ENCODE results near the gene ZNF219.

Gene ZNF219

GRCh38 chr14:21090194-21090939 lies 8.1 kb downstream of the ZNF219 start:
- in situ Hi-C loops (cut with MboI; ENCODE audit: low pct_unique_long_range_greater_than_20kb, low sequenced_read_pairs): no loop called here
- DNase-seq: peak; percentile 41

- no peak for DNase-seq
- in situ Hi-C loops (cut with MboI; ENCODE audit: low pct_unique_long_range_greater_than_20kb, low sequenced_read_pairs): no loop called here
These were observed 8.6 kb downstream of the ZNF219 start for GRCh38 chr14:21089877-21090193.

GRCh38 chr14:21089271-21089670 lies 9.2 kb downstream of the ZNF219 start:
- in situ Hi-C loops (cut with MboI; ENCODE audit: low pct_unique_long_range_greater_than_20kb, low sequenced_read_pairs): no loop called here
- no peak for DNase-seq

- in situ Hi-C loops (cut with MboI; ENCODE audit: low pct_unique_long_range_greater_than_20kb, low sequenced_read_pairs): no loop called here
- DNase-seq: no peak
These were observed 9.8 kb downstream of the ZNF219 start for GRCh38 chr14:21088687-21089086.

- peak; percentile 88 for DNase-seq
- in situ Hi-C loops (cut with MboI; ENCODE audit: low pct_unique_long_range_greater_than_20kb, low sequenced_read_pairs): no loop called here
These were observed 11.0 kb downstream of the ZNF219 start for GRCh38 chr14:21087294-21088091.

- DNase-seq: no peak
- in situ Hi-C loops (cut with MboI; ENCODE audit: low pct_unique_long_range_greater_than_20kb, low sequenced_read_pairs): no loop called here
These were observed 11.6 kb downstream of the ZNF219 start for GRCh38 chr14:21086908-21087293.

GRCh38 chr14:21084998-21085853 lies 13.2 kb downstream of the ZNF219 start:
- DNase-seq: no peak

GRCh38 chr14:21084396-21084795 lies 14.1 kb downstream of the ZNF219 start:
- DNase-seq: no peak
- in situ Hi-C loops (cut with MboI; ENCODE audit: low pct_unique_long_range_greater_than_20kb, low sequenced_read_pairs): no loop called here

More at GRCh38 chr14:21084998-21085853, 13.2 kb downstream of the ZNF219 start:
- in situ Hi-C loops (cut with MboI; ENCODE audit: low pct_unique_long_range_greater_than_20kb, low sequenced_read_pairs): no loop called here

GRCh38 chr14:21083565-21084325 lies 14.7 kb downstream of the ZNF219 start:
- in situ Hi-C loops (cut with MboI; ENCODE audit: low pct_unique_long_range_greater_than_20kb, low sequenced_read_pairs): no loop called here
- DNase-seq: no peak

- DNase-seq: no peak
- in situ Hi-C loops (cut with MboI; ENCODE audit: low pct_unique_long_range_greater_than_20kb, low sequenced_read_pairs): no loop called here
These were observed 16.8 kb downstream of the ZNF219 start for GRCh38 chr14:21081521-21082142.

- in situ Hi-C loops (cut with MboI; ENCODE audit: low pct_unique_long_range_greater_than_20kb, low sequenced_read_pairs): no loop called here
- no peak for DNase-seq
These were observed 19.7 kb downstream of the ZNF219 start for GRCh38 chr14:21078726-21079125.

GRCh38 chr14:21078287-21078686 lies 20.2 kb downstream of the ZNF219 start:
- in situ Hi-C loops (cut with MboI; ENCODE audit: low pct_unique_long_range_greater_than_20kb, low sequenced_read_pairs): no loop called here
- no peak for DNase-seq

- no peak for DNase-seq
- in situ Hi-C loops (cut with MboI; ENCODE audit: low pct_unique_long_range_greater_than_20kb, low sequenced_read_pairs): no loop called here
These were observed 20.8 kb downstream of the ZNF219 start for GRCh38 chr14:21077672-21078071.

GRCh38 chr14:21075719-21076437 lies 22.6 kb downstream of the ZNF219 start:
- no peak for DNase-seq
- in situ Hi-C loops (cut with MboI; ENCODE audit: low pct_unique_long_range_greater_than_20kb, low sequenced_read_pairs): no loop called here

GRCh38 chr14:21074398-21075272 lies 23.8 kb downstream of the ZNF219 start:
- DNase-seq: no peak
- in situ Hi-C loops (cut with MboI; ENCODE audit: low pct_unique_long_range_greater_than_20kb, low sequenced_read_pairs): no loop called here

GRCh38 chr14:21073921-21074320 lies 24.5 kb downstream of the ZNF219 start:
- in situ Hi-C loops (cut with MboI; ENCODE audit: low pct_unique_long_range_greater_than_20kb, low sequenced_read_pairs): no loop called here
- no peak for DNase-seq

- in situ Hi-C loops (cut with MboI; ENCODE audit: low pct_unique_long_range_greater_than_20kb, low sequenced_read_pairs): no loop called here
These were observed 25.6 kb downstream of the ZNF219 start for GRCh38 chr14:21072781-21073339.

More at GRCh38 chr14:21072781-21073339, 25.6 kb downstream of the ZNF219 start:
- DNase-seq: no peak
